Breast epithelium (tissue), 3 donors: ENCODE results near the gene DPYSL3.

Source experiments
- POLR2A ChIP-seq: fragments of 450-650 bp; IDR thresholded peaks from one replicate; pipeline ENCODE4 v1.6.1; 2016; ENCODE audit warnings: antibody characterized with exemption, mild to moderate bottlenecking, moderate library complexity
- TF ChIP-seq, protein P1 (sequence below), 3 donors: fragments of 450-650 bp; IDR thresholded peaks; one replicate each; pipeline ENCODE4 v1.5.1; 2016 to 2017; ENCODE audit warnings: antibody characterized with exemption in 3 of 3, mild to moderate bottlenecking in 3 of 3, moderate library complexity in 3 of 3

DNA sequence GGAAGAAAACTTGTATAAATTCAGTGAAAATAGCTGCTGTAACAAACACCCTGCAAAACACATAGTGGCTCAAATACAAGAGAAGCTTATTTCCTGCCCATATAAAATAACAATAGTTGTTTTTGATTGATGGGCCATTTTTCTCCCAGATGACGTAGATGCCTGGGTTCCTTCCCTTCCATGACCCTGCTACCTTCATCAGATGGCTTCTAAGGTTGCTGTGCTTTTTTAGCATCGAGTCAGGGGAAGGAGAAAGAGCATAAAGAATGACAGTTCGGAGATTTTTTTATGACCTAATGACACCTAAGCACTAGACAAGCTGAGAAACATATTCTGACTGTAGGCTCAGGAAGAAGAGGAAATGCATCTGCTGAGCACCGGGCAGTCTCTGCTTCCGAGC is 34.7 kb upstream of the DPYSL3 start:
- TF ChIP-seq POLR2A = no peak
- TF ChIP-seq, protein P1, sequence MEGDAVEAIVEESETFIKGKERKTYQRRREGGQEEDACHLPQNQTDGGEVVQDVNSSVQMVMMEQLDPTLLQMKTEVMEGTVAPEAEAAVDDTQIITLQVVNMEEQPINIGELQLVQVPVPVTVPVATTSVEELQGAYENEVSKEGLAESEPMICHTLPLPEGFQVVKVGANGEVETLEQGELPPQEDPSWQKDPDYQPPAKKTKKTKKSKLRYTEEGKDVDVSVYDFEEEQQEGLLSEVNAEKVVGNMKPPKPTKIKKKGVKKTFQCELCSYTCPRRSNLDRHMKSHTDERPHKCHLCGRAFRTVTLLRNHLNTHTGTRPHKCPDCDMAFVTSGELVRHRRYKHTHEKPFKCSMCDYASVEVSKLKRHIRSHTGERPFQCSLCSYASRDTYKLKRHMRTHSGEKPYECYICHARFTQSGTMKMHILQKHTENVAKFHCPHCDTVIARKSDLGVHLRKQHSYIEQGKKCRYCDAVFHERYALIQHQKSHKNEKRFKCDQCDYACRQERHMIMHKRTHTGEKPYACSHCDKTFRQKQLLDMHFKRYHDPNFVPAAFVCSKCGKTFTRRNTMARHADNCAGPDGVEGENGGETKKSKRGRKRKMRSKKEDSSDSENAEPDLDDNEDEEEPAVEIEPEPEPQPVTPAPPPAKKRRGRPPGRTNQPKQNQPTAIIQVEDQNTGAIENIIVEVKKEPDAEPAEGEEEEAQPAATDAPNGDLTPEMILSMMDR (IDR thresholded peaks at IDR 0.05) = no peak
